Activated CD4-positive, CD25-positive, alpha-beta regulatory T cell treated with anti-CD3 and anti-CD28 coated beads, Interleukin-2, amount 50 U/mL, for 16 hours (primary cell): ENCODE results near the gene ZNF605.
"Not testable (repeated sequence)": the region's sequence is repeated elsewhere in the genome, so short reads cannot be mapped to it uniquely, and the experiment has no call there.

ENCODE experiments used
- DNase-seq: peaks from one replicate; pipeline ENCODE4 v3.0.0-alpha.2; 2020; ENCODE audit warnings: low read depth, low spot score

Gene ZNF605

GRCh38 chr12:132956011-132956788 is at the start of gene ZNF605:
Gene ZNF605 (minus strand): TSS chr12:132956306. CDS start chr12:132945635, 10,671 bp downstream.
- peak; percentile 63 for DNase-seq

GRCh38 chr12:132998741-132999140 is 42.6 kb upstream of the ZNF605 start:
- no peak for DNase-seq

- DNase-seq: no peak
Measured at GRCh38 chr12:132986885-132987225, 30.7 kb upstream of the ZNF605 start.

- DNase-seq: peak; percentile 80
Measured at GRCh38 chr12:132986001-132986884, 30.1 kb upstream of the ZNF605 start, which contains the start of gene ZNF26. Gene ZNF26 (plus strand): TSS chr12:132986367. CDS start chr12:132986841, 474 bp downstream.

GRCh38 chr12:132976870-132977269 is 20.8 kb upstream of the ZNF605 start:
- not testable (repeated sequence) for DNase-seq

- DNase-seq: no peak
Measured at GRCh38 chr12:132972374-132972773, 16.3 kb upstream of the ZNF605 start.

- DNase-seq: no peak
Measured at GRCh38 chr12:132967736-132968135, 11.6 kb upstream of the ZNF605 start.

GRCh38 chr12:132966676-132967415 is 10.7 kb upstream of the ZNF605 start:
- DNase-seq: no peak

- no peak for DNase-seq
Measured at GRCh38 chr12:132965796-132966195, 9.7 kb upstream of the ZNF605 start.

- not testable (repeated sequence) for DNase-seq
Measured at GRCh38 chr12:132963947-132964346, 7.8 kb upstream of the ZNF605 start.

- not testable (repeated sequence) for DNase-seq
Measured at GRCh38 chr12:132961790-132962189, 5.7 kb upstream of the ZNF605 start.

GRCh38 chr12:132955094-132956010 is 754 bp downstream of the ZNF605 start:
- DNase-seq: no peak

GRCh38 chr12:132954471-132955048 is 1.5 kb downstream of the ZNF605 start:
- DNase-seq: no peak

- DNase-seq: no peak
Measured at GRCh38 chr12:132953771-132954170, 2.3 kb downstream of the ZNF605 start.

- no peak for DNase-seq
Measured at GRCh38 chr12:132953163-132953425, 3.0 kb downstream of the ZNF605 start.

- no peak for DNase-seq
Measured at GRCh38 chr12:132952371-132953162, 3.5 kb downstream of the ZNF605 start.

- DNase-seq: no peak
Measured at GRCh38 chr12:132951649-132952048, 4.5 kb downstream of the ZNF605 start.

GRCh38 chr12:132950844-132951535 is 5.1 kb downstream of the ZNF605 start:
- no peak for DNase-seq
